OCI-LY7 (cell line): Measurements from ENCODE around the gene LRRC74A.

Experiments
- EZH2phosphoT487 ChIP-seq: fragments of 200-600 bp; sonication (generic); IDR thresholded peaks from 2 replicates; pipeline ENCODE4 v1.6.1; 2018; ENCODE audit warnings: low read depth, borderline replicate concordance, mild to moderate bottlenecking, mixed run types, antibody characterized with exemption, low read length, moderate library complexity, mixed read lengths
- TF ChIP-seq, protein P1 (sequence below): fragments of 200-600 bp; sonication (generic); conservative IDR thresholded peaks from 2 replicates; pipeline ENCODE4 v1.5.1; 2014; ENCODE audit warnings: mild to moderate bottlenecking, antibody characterized with exemption, low read length, moderate library complexity, mixed read lengths

DNA sequence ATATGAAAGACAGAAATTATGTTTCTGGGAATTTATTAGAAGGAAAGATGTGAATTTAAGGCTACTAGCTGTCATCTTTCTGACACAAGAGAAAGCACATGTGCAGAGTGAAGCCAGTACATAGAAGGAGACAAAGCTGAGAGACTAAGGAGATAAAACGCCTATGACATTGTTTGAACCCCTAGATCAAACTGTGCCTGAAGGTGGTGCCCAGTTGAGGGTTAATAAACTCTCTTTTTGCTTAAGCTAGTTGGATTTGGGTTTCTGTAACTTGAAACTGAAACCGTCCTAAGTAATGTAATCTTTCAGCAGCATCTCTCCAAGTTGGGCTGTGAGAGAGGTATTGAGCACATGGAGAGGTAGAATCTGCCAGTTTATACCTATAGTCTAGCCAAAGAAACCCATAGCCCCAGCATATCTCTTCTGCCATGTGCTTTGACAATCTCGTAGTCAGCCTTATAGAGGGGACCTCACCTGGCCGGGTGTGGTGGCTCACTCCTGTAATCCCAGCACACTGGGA lies 84.2 kb downstream of the LRRC74A start:
- TF ChIP-seq, protein P1, sequence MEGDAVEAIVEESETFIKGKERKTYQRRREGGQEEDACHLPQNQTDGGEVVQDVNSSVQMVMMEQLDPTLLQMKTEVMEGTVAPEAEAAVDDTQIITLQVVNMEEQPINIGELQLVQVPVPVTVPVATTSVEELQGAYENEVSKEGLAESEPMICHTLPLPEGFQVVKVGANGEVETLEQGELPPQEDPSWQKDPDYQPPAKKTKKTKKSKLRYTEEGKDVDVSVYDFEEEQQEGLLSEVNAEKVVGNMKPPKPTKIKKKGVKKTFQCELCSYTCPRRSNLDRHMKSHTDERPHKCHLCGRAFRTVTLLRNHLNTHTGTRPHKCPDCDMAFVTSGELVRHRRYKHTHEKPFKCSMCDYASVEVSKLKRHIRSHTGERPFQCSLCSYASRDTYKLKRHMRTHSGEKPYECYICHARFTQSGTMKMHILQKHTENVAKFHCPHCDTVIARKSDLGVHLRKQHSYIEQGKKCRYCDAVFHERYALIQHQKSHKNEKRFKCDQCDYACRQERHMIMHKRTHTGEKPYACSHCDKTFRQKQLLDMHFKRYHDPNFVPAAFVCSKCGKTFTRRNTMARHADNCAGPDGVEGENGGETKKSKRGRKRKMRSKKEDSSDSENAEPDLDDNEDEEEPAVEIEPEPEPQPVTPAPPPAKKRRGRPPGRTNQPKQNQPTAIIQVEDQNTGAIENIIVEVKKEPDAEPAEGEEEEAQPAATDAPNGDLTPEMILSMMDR, result no peak
- no peak for TF ChIP-seq EZH2phosphoT487
